ENCODE data around the gene ITGA6.
"Not testable (repeated sequence)": the region's sequence is repeated elsewhere in the genome, so short reads cannot be mapped to it uniquely, and the experiment has no call there.

ITGA6 gene

GRCh38 chr2:172549131-172549530 is 121.7 kb downstream of the ITGA6 start:
- no peaks in the 10 kb centered on the region for H3K79me2 ChIP-seq
- no peak overlapping the region for H3K27ac ChIP-seq
- H3K36me3 ChIP-seq (ENCODE audit: control insufficient read depth, insufficient read depth, low read length): no peaks in the 10 kb centered on the region
- H3K9me3 ChIP-seq (ENCODE audit: control insufficient read depth, low read length): no peaks in the 10 kb centered on the region
- no peak overlapping the region for H2AFZ ChIP-seq
- H3K4me2 ChIP-seq (ENCODE audit: low read length): no peak overlapping the region
- no peak overlapping the region for H3K4me3 ChIP-seq (ENCODE audit: low read depth, low read length)
- TF ChIP-seq CTCF (IDR thresholded peaks at IDR 0.05): no peak
- H3K4me1 ChIP-seq: no peaks in the 10 kb centered on the region
- H3K27me3 ChIP-seq (ENCODE audit: control insufficient read depth, insufficient read depth, low read length): no peaks in the 10 kb centered on the region
- H3K9ac ChIP-seq: no peak overlapping the region

GRCh38 chr2:172549802-172550201 is 122.4 kb downstream of the ITGA6 start:
- H3K9me3 ChIP-seq (ENCODE audit: control insufficient read depth, low read length); H3K4me2 ChIP-seq (ENCODE audit: low read length); H3K4me3 ChIP-seq (ENCODE audit: low read depth, low read length); H3K36me3 ChIP-seq (ENCODE audit: control insufficient read depth, insufficient read depth, low read length); H3K9ac ChIP-seq; H3K4me1 ChIP-seq; H2AFZ ChIP-seq; H3K27ac ChIP-seq; H3K27me3 ChIP-seq (ENCODE audit: control insufficient read depth, insufficient read depth, low read length); H3K79me2 ChIP-seq: not testable (repeated sequence)

GRCh38 chr2:172550419-172550818 is 123.0 kb downstream of the ITGA6 start:
- Histone ChIP-seq H3K27ac (no peak overlapping the region), H3K4me2 (ENCODE audit: low read length) (no peak overlapping the region), H3K79me2 (no peaks in the 10 kb centered on the region), H3K27me3 (ENCODE audit: control insufficient read depth, insufficient read depth, low read length) (no peaks in the 10 kb centered on the region), H3K4me3 (ENCODE audit: low read depth, low read length) (no peak overlapping the region), H2AFZ (no peak overlapping the region), H3K9me3 (ENCODE audit: control insufficient read depth, low read length) (no peaks in the 10 kb centered on the region), H3K4me1 (no peaks in the 10 kb centered on the region), H3K36me3 (ENCODE audit: control insufficient read depth, insufficient read depth, low read length) (no peaks in the 10 kb centered on the region), H3K9ac (no peak overlapping the region)
- TF ChIP-seq CTCF (IDR thresholded peaks at IDR 0.05): no peak

- Histone ChIP-seq H3K4me1 (no peaks in the 10 kb centered on the region), H3K36me3 (ENCODE audit: control insufficient read depth, insufficient read depth, low read length) (no peaks in the 10 kb centered on the region), H3K4me3 (ENCODE audit: low read depth, low read length) (no peak overlapping the region), H2AFZ (no peak overlapping the region), H3K27me3 (ENCODE audit: control insufficient read depth, insufficient read depth, low read length) (no peaks in the 10 kb centered on the region), H3K4me2 (ENCODE audit: low read length) (no peak overlapping the region), H3K9me3 (ENCODE audit: control insufficient read depth, low read length) (no peaks in the 10 kb centered on the region), H3K27ac (no peak overlapping the region), H3K79me2 (no peaks in the 10 kb centered on the region), H3K9ac (no peak overlapping the region)
- TF ChIP-seq CTCF (IDR thresholded peaks at IDR 0.05): no peak
Measured at GRCh38 chr2:172551271-172551670, 123.9 kb downstream of the ITGA6 start.

- Histone ChIP-seq H3K4me3 (ENCODE audit: low read depth, low read length) (no peak overlapping the region), H2AFZ (no peak overlapping the region), H3K27ac (no peak overlapping the region), H3K27me3 (ENCODE audit: control insufficient read depth, insufficient read depth, low read length) (no peaks in the 10 kb centered on the region), H3K79me2 (no peaks in the 10 kb centered on the region), H3K4me1 (peaks cover 3% of the 10 kb centered on the region), H3K9ac (no peak overlapping the region), H3K4me2 (ENCODE audit: low read length) (no peak overlapping the region), H3K9me3 (ENCODE audit: control insufficient read depth, low read length) (no peaks in the 10 kb centered on the region), H3K36me3 (ENCODE audit: control insufficient read depth, insufficient read depth, low read length) (no peaks in the 10 kb centered on the region)
- TF ChIP-seq CTCF (IDR thresholded peaks at IDR 0.05): no peak
Measured at GRCh38 chr2:172552547-172553291, 125.3 kb downstream of the ITGA6 start.
